ENCODE measurements around the gene OPRM1.

OPRM1 gene

DNA sequence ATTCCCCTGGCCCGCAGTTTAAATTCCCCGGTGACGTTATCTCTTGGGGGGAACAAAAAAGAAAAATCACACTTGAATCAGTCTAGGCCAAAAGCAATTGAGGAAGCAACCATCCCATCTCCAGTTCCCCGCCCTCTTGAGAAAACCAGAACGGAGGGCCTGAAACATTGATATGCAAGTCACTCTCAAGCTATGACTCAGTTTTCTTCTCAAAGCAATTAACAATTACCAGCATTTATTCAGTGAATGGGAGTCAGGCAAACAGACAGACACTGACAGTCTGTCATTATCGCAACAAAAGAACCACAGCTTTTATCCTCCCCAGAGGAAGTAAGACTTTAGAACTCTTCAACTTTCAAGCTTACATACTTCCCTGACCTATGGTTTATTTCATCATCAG is 100.9 kb downstream of the OPRM1 start:
- no peak for TF ChIP-seq EZH2phosphoT487 (IDR thresholded peaks at IDR 0.05; ENCODE audit: borderline replicate concordance, low read length)
- TF ChIP-seq, protein P1, sequence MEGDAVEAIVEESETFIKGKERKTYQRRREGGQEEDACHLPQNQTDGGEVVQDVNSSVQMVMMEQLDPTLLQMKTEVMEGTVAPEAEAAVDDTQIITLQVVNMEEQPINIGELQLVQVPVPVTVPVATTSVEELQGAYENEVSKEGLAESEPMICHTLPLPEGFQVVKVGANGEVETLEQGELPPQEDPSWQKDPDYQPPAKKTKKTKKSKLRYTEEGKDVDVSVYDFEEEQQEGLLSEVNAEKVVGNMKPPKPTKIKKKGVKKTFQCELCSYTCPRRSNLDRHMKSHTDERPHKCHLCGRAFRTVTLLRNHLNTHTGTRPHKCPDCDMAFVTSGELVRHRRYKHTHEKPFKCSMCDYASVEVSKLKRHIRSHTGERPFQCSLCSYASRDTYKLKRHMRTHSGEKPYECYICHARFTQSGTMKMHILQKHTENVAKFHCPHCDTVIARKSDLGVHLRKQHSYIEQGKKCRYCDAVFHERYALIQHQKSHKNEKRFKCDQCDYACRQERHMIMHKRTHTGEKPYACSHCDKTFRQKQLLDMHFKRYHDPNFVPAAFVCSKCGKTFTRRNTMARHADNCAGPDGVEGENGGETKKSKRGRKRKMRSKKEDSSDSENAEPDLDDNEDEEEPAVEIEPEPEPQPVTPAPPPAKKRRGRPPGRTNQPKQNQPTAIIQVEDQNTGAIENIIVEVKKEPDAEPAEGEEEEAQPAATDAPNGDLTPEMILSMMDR (IDR thresholded peaks at IDR 0.05; ENCODE audit: low read depth, low read length, poor library complexity, severe bottlenecking): no peak
- no peaks in the 10 kb centered on the region for H3K4me1 ChIP-seq (ENCODE audit: control insufficient read depth, low read length)
- no peak overlapping the region for H3K4me3 ChIP-seq (ENCODE audit: low read length)
- no peak overlapping the region for H3K27ac ChIP-seq (ENCODE audit: low read depth, low read length)
- H4K20me1 ChIP-seq (ENCODE audit: control insufficient read depth, insufficient read depth, low read depth, low read length): no peaks in the 10 kb centered on the region
- no peaks in the 10 kb centered on the region for H3K79me2 ChIP-seq (ENCODE audit: control insufficient read depth, low read length)
- H3F3A ChIP-seq (ENCODE audit: control insufficient read depth, insufficient read depth): no peaks in the 10 kb centered on the region
- no peaks in the 10 kb centered on the region for H3K9me2 ChIP-seq (replicated peaks; ENCODE audit: control insufficient read depth, low read length)
- no peaks in the 10 kb centered on the region for H3K36me3 ChIP-seq (ENCODE audit: control insufficient read depth, low read length)
- H3K9me3 ChIP-seq (ENCODE audit: control insufficient read depth, insufficient read depth, low read length): no peaks in the 10 kb centered on the region
- no peaks in the 10 kb centered on the region for H3K27me3 ChIP-seq (ENCODE audit: control insufficient read depth, low read length)
- H3K4me2 ChIP-seq (ENCODE audit: low read length): no peak overlapping the region

DNA sequence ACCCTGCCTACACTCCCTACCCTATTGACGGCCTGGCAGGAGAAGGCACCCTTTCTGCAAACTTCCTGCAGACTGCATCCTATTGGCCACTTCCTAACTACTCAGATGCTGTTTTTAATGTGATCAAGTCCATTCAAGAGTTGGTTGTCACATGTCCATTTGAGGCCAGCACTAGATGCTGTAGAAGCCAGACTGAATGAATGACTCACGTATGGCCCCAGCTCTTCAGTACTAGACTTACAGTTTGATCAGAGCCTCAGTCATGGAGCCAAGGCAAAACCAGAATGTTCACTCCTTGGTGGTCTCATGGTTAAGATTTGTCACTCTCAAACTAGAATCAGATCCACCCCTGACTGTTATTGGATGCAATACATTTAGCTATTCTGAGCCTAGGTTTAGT is 101.7 kb downstream of the OPRM1 start:
- no peaks in the 10 kb centered on the region for H4K20me1 ChIP-seq (ENCODE audit: control insufficient read depth, insufficient read depth, low read depth, low read length)
- no peak overlapping the region for H3K4me2 ChIP-seq (ENCODE audit: low read length)
- H3K36me3 ChIP-seq (ENCODE audit: control insufficient read depth, low read length): no peaks in the 10 kb centered on the region
- no peaks in the 10 kb centered on the region for H3K79me2 ChIP-seq (ENCODE audit: control insufficient read depth, low read length)
- no peaks in the 10 kb centered on the region for H3K9me3 ChIP-seq (ENCODE audit: control insufficient read depth, insufficient read depth, low read length)
- TF ChIP-seq, protein P1 (IDR thresholded peaks at IDR 0.05; ENCODE audit: low read depth, low read length, poor library complexity, severe bottlenecking): no peak
- TF ChIP-seq EZH2phosphoT487 (IDR thresholded peaks at IDR 0.05; ENCODE audit: borderline replicate concordance, low read length): no peak
- no peak overlapping the region for H3K27ac ChIP-seq (ENCODE audit: low read depth, low read length)
- no peaks in the 10 kb centered on the region for H3K9me2 ChIP-seq (replicated peaks; ENCODE audit: control insufficient read depth, low read length)
- H3F3A ChIP-seq (ENCODE audit: control insufficient read depth, insufficient read depth): no peaks in the 10 kb centered on the region
- H3K4me3 ChIP-seq (ENCODE audit: low read length): no peak overlapping the region
- H3K4me1 ChIP-seq (ENCODE audit: control insufficient read depth, low read length): no peaks in the 10 kb centered on the region
- no peaks in the 10 kb centered on the region for H3K27me3 ChIP-seq (ENCODE audit: control insufficient read depth, low read length)

GRCh38 chr6:154143753-154144152 is 104.7 kb downstream of the OPRM1 start:
- Histone ChIP-seq H3F3A (ENCODE audit: control insufficient read depth, insufficient read depth) (no peaks in the 10 kb centered on the region), H3K9me2 (replicated peaks; ENCODE audit: control insufficient read depth, low read length) (no peaks in the 10 kb centered on the region), H3K9me3 (ENCODE audit: control insufficient read depth, insufficient read depth, low read length) (no peaks in the 10 kb centered on the region), H3K4me1 (ENCODE audit: control insufficient read depth, low read length) (no peaks in the 10 kb centered on the region), H3K4me2 (ENCODE audit: low read length) (no peak overlapping the region), H3K4me3 (ENCODE audit: low read length) (no peak overlapping the region), H3K27me3 (ENCODE audit: control insufficient read depth, low read length) (no peaks in the 10 kb centered on the region), H3K27ac (ENCODE audit: low read depth, low read length) (no peak overlapping the region), H3K79me2 (ENCODE audit: control insufficient read depth, low read length) (no peaks in the 10 kb centered on the region), H3K36me3 (ENCODE audit: control insufficient read depth, low read length) (no peaks in the 10 kb centered on the region), H4K20me1 (ENCODE audit: control insufficient read depth, insufficient read depth, low read depth, low read length) (no peaks in the 10 kb centered on the region)
- no peak for TF ChIP-seq EZH2phosphoT487 (IDR thresholded peaks at IDR 0.05; ENCODE audit: borderline replicate concordance, low read length)
- TF ChIP-seq, protein P1 (IDR thresholded peaks at IDR 0.05; ENCODE audit: low read depth, low read length, poor library complexity, severe bottlenecking): no peak
